CD14-positive monocyte (primary cell): ENCODE measurements around the gene ZNF439. TPM values are rescaled to one million over a fixed set of nuclear protein-coding genes. Genes with fewer than 3 reads are reported as not detected.
"Not testable (repeated sequence)": the region's sequence is repeated elsewhere in the genome, so short reads cannot be mapped to it uniquely, and the experiment has no call there.

Experiments used
- DNase-seq, 3 donors: peaks; one replicate each; pipeline ENCODE4 v3.0.0-alpha.2; 2011 to 2022
- H2AFZ ChIP-seq: 2 replicates; pipeline ENCODE4 v1.6.0; 2012; ENCODE audit warnings: mild to moderate bottlenecking, low read depth, low read length, inconsistent platforms; ENCODE audit not compliant: insufficient read depth, poor library complexity, severe bottlenecking
- H3K27ac ChIP-seq, 2 donors: 1 replicate in 1 of 2; 2 replicates in 1 of 2; pipeline ENCODE4 v1.5.1; 2012 to 2013; ENCODE audit warnings: low read length in 2 of 2, control low read depth in 1 of 2, inconsistent platforms in 1 of 2, low read depth in 1 of 2, mild to moderate bottlenecking in 1 of 2
- H3K27me3 ChIP-seq, 2 donors: one replicate each; pipeline versions ENCODE4 v1.6.0 to v1.6.1; 2011 to 2013; ENCODE audit warnings: low read length in 2 of 2; ENCODE audit not compliant: control insufficient read depth in 2 of 2, insufficient read depth in 2 of 2
- H3K36me3 ChIP-seq, 2 donors: replicated peaks in 1 of 2; 1 replicate in 1 of 2; 2 replicates in 1 of 2; pipeline versions ENCODE4 v1.5.1 to v1.6.1; 2012 to 2013; ENCODE audit warnings: low read length in 2 of 2, control low read depth in 1 of 2, inconsistent platforms in 1 of 2, mild to moderate bottlenecking in 1 of 2; ENCODE audit not compliant: insufficient read depth in 2 of 2, control insufficient read depth in 1 of 2
- H3K4me1 ChIP-seq, 2 donors: 1 replicate in 1 of 2; 2 replicates in 1 of 2; pipeline versions ENCODE4 v1.5.1 to v1.6.1; 2012 to 2013; ENCODE audit warnings: low read length in 2 of 2, control low read depth in 1 of 2, inconsistent platforms in 1 of 2, mild to moderate bottlenecking in 1 of 2, moderate library complexity in 1 of 2; ENCODE audit not compliant: insufficient read depth in 2 of 2, control insufficient read depth in 1 of 2
- H3K4me2 ChIP-seq: replicated peaks from 2 replicates; pipeline ENCODE3; 2012; ENCODE audit warnings: low read length, moderate library complexity, mild to moderate bottlenecking; ENCODE audit not compliant: poor library complexity, severe bottlenecking; ENCODE audit errors: extremely low read depth
- H3K4me3 ChIP-seq, 3 experiments: fragments of 200-600 bp in 1 of 3; sonication (generic) in 1 of 3; replicated peaks in 1 of 3; 1 replicate in 2 of 3; 2 replicates in 1 of 3; pipeline ENCODE4 v1.5.1; 2011 to 2013; ENCODE audit warnings: low read length in 3 of 3, mild to moderate bottlenecking in 3 of 3, control low read depth in 2 of 3, low read depth in 2 of 3, inconsistent platforms in 1 of 3, moderate library complexity in 1 of 3
- H3K79me2 ChIP-seq: 2 replicates; pipeline ENCODE4 v1.6.0; 2012; ENCODE audit warnings: mild to moderate bottlenecking, control low read depth, inconsistent platforms, low read length, moderate library complexity; ENCODE audit not compliant: insufficient read depth
- H3K9ac ChIP-seq: 2 replicates; pipeline ENCODE4 v1.6.0; 2017; ENCODE audit warnings: low read length, mild to moderate bottlenecking; ENCODE audit not compliant: insufficient read depth, poor library complexity, severe bottlenecking
- H3K9me3 ChIP-seq, 2 donors: replicated peaks in 1 of 2; 1 replicate in 1 of 2; 2 replicates in 1 of 2; pipeline versions ENCODE4 v1.5.1 to v1.6.1; 2012 to 2013; ENCODE audit warnings: low read length in 2 of 2, control low read depth in 1 of 2; ENCODE audit not compliant: control insufficient read depth in 1 of 2, insufficient read depth in 1 of 2
- H4K20me1 ChIP-seq: 2 replicates; pipeline ENCODE4 v1.6.0; 2012; ENCODE audit warnings: mild to moderate bottlenecking, low read length, control low read depth, moderate library complexity; ENCODE audit not compliant: insufficient read depth
- H3K27ac Mint-ChIP-seq, 7 donors: one replicate each; pipeline ENCODE4 v1.8.0; 2020; ENCODE audit warnings: mild to moderate bottlenecking in 7 of 7, mixed read lengths in 7 of 7, moderate library complexity in 6 of 7, inconsistent platforms in 2 of 7
- H3K27me3 Mint-ChIP-seq, 3 donors: one replicate each; pipeline ENCODE4 v1.8.0; 2021 to 2022; ENCODE audit warnings: low read depth in 3 of 3, mild to moderate bottlenecking in 3 of 3, mixed read lengths in 3 of 3, moderate library complexity in 3 of 3, inconsistent platforms in 1 of 3
- H3K36me3 Mint-ChIP-seq, 2 donors: one replicate each; pipeline ENCODE4 v1.8.0; 2020; ENCODE audit warnings: mixed read lengths in 2 of 2, inconsistent platforms in 1 of 2, mild to moderate bottlenecking in 1 of 2
- H3K4me1 Mint-ChIP-seq: one replicate; pipeline ENCODE4 v1.8.0; 2020; ENCODE audit warnings: mild to moderate bottlenecking, mixed read lengths
- H3K4me3 Mint-ChIP-seq, 2 donors: one replicate each; pipeline ENCODE4 v1.8.0; 2020; ENCODE audit warnings: mild to moderate bottlenecking in 2 of 2, mixed read lengths in 2 of 2, moderate library complexity in 1 of 2
- H3K9me3 Mint-ChIP-seq, 7 donors: one replicate each; pipeline ENCODE4 v1.8.0; 2020 to 2022; ENCODE audit warnings: mixed read lengths in 7 of 7, mild to moderate bottlenecking in 6 of 7, moderate library complexity in 6 of 7, inconsistent platforms in 2 of 7
- CTCF ChIP-seq: fragments of 200-600 bp; IDR thresholded peaks from one replicate; pipeline ENCODE4 v1.8.0; 2022; ENCODE audit warnings: antibody characterized with exemption, mild to moderate bottlenecking
- WGBS: methylation state at CpG from one replicate; pipeline ENCODE4 v1.1.5; 2013; ENCODE audit warnings: missing lambda C conversion rate; ENCODE audit not compliant: insufficient coverage; 5-methylcytosine and 5-hydroxymethylcytosine counted together
- intact Hi-C, 2 donors: fragments of 100-400 bp; cut with micrococcal nuclease; formaldehyde crosslinking; loops; one replicate each; pipeline versions ENCODE4 v1.15.0 to v1.15.1; 2023
- polyA plus RNA-seq, 3 donors: library from polyadenylated mRNA; depleted of rRNA in 1 of 3; unstranded in 2 of 3; stranded (reverse) in 1 of 3; fragments of 300-500 nt in 2 of 3; fragments of >200 nt in 1 of 3; fragmentation: Illumina TruSeq in 2 of 3; gene quantifications; 1 replicate in 2 of 3; 2 replicates in 1 of 3; pipeline ENCODE4 v1.2.3, GENCODE V29; 2012 to 2021

Gene ZNF439
- polyA plus RNA-seq, 3 donors, result 0.31 to 2.1 (median 0.82) TPM

- H3K9ac ChIP-seq, result no peak overlapping the region
- H3K36me3 ChIP-seq, result peaks cover 0 to 42% of the 10 kb centered on the region in 2 donors
- no peak overlapping the region for H3K4me3 Mint-ChIP-seq
- peaks cover 0 to 2% (median 0%) of the 10 kb centered on the region in 3 donors for H3K27me3 Mint-ChIP-seq
- H4K20me1 ChIP-seq, result no peaks in the 10 kb centered on the region
- H3K27ac ChIP-seq, result no peak overlapping the region
- no peak for TF ChIP-seq CTCF
- peaks cover 13% of the 10 kb centered on the region for H3K4me1 Mint-ChIP-seq
- peaks cover 29 to 67% of the 10 kb centered on the region in 2 donors for H3K36me3 Mint-ChIP-seq
- no peak overlapping the region for H2AFZ ChIP-seq
- H3K4me2 ChIP-seq, result no peak overlapping the region
- no peaks in the 10 kb centered on the region for H3K27me3 ChIP-seq
- H3K9me3 Mint-ChIP-seq, result peaks cover 40 to 82% (median 72%) of the 10 kb centered on the region in 7 donors
- H3K9me3 ChIP-seq, result peaks cover 73 to 78% of the 10 kb centered on the region in 2 donors
- WGBS, result 94% methylated on average over 4 of the region's 5 CpGs
- no peaks in the 10 kb centered on the region for H3K4me1 ChIP-seq
- H3K27ac Mint-ChIP-seq, result peak overlapping the region in 2 of 7 donors; percentile 36 to 69
- intact Hi-C loops, result loop anchor here in 1 of 2 donors (5.0 kb wide), 1 partner anchor 34 kb away; no protein-coding TSS in a partner anchor
- peaks cover 5% of the 10 kb centered on the region for H3K79me2 ChIP-seq
- no peak overlapping the region for H3K4me3 ChIP-seq
- DNase-seq, result no peak
Observed at GRCh38 chr19:11821474-11822109, 26.9 kb upstream of the ZNF439 start.

- H3K27me3 Mint-ChIP-seq, intact Hi-C loops, H3K4me1 Mint-ChIP-seq, H3K27me3 ChIP-seq, H2AFZ ChIP-seq, H3K4me2 ChIP-seq, DNase-seq, H4K20me1 ChIP-seq, H3K27ac ChIP-seq, H3K79me2 ChIP-seq, H3K4me3 Mint-ChIP-seq, H3K9ac ChIP-seq, H3K4me1 ChIP-seq: not testable (repeated sequence)
- Mint-ChIP-seq H3K27ac (peak overlapping the region in 1 of 7 donors; percentile 41), H3K9me3 (peaks cover 55 to 96% (median 91%) of the 10 kb centered on the region in 7 donors), H3K36me3 (peaks cover 62 to 83% of the 10 kb centered on the region in 2 donors)
- Histone ChIP-seq H3K36me3 (peaks cover 30 to 80% of the 10 kb centered on the region in 2 donors), H3K4me3 (peak overlapping the region in 1 of 3 experiments; percentile 23), H3K9me3 (peaks cover 73 to 91% of the 10 kb centered on the region in 2 donors)
- WGBS, result 100% methylated on average over 2 of the region's 7 CpGs
Observed at GRCh38 chr19:11828957-11829876, 19.3 kb upstream of the ZNF439 start.
